ENCODE data around the gene DNAH5. TPM values are rescaled to one million over a fixed set of nuclear protein-coding genes. Genes with fewer than 3 reads are reported as not detected.

DNAH5 gene
- total RNA-seq, 6 experiments from 2014 or later: 1.1 to 1.9 (median 1.3) TPM

DNA sequence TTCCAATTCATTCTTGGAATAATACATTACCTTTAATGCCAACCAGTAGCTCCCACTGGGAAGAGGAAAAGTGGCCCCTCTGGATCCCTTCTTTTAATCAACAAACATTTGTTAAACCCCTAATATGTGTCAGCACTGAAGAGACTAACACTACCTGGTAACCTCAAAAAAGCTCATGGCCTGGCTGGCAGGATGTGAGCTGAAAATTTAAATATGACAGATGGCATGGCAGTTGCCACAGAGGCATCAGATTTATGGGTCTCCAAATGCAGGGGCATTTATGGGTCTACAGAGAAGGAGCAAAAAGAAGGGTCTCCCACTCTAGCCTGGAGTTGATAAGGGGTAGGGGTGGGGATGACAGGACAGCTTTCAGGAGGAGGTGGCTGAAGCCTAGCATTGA is 12.5 kb downstream of the DNAH5 start:
- peaks cover 5% of the 10 kb centered on the region for H3K27me3 Mint-ChIP-seq (ENCODE audit: insufficient read depth)
- no peaks in the 10 kb centered on the region for H3K4me1 Mint-ChIP-seq (ENCODE audit: low read depth)
- no peak overlapping the region for H3K27ac Mint-ChIP-seq
- no peaks in the 10 kb centered on the region for H3K36me3 Mint-ChIP-seq (ENCODE audit: low read depth)
- DNase-seq: no peak
- H3K4me3 Mint-ChIP-seq: no peak overlapping the region
- peaks cover 8% of the 10 kb centered on the region for H3K9me3 Mint-ChIP-seq
- TF ChIP-seq, protein P1, sequence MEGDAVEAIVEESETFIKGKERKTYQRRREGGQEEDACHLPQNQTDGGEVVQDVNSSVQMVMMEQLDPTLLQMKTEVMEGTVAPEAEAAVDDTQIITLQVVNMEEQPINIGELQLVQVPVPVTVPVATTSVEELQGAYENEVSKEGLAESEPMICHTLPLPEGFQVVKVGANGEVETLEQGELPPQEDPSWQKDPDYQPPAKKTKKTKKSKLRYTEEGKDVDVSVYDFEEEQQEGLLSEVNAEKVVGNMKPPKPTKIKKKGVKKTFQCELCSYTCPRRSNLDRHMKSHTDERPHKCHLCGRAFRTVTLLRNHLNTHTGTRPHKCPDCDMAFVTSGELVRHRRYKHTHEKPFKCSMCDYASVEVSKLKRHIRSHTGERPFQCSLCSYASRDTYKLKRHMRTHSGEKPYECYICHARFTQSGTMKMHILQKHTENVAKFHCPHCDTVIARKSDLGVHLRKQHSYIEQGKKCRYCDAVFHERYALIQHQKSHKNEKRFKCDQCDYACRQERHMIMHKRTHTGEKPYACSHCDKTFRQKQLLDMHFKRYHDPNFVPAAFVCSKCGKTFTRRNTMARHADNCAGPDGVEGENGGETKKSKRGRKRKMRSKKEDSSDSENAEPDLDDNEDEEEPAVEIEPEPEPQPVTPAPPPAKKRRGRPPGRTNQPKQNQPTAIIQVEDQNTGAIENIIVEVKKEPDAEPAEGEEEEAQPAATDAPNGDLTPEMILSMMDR (IDR thresholded peaks at IDR 0.05): no peak

DNA sequence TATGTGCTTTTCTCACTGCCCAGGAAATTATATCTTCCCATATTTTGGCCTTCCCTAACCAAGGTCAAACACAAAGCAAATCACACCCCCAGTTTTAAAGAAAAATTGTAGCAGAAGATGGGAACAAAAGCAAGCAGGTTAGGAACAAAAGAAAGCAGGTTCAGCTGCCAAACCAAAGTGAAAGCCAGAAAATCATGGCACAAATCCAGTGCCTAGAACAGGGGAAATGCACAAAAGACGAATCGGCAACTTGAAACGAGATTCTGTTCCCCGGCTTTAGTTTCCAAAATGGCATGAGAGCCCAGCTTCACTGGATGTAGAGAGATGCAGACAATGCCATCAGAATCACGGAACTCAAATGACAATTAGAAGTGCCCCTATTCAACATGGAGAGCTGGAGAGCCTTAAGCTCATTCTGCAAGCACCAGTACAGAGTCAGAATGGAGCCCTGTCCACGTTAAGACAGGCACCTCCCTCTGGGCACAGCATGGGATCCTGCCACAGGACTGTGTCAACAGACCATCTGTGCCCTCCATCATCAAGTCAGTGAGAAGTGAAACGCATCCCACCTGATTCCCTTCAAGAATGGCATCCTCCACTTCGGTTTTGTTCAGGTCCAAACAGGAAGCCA is 13.8 kb downstream of the DNAH5 start:
- no peak for DNase-seq
- Mint-ChIP-seq H3K4me1 (ENCODE audit: low read depth) (no peaks in the 10 kb centered on the region), H3K27ac (no peak overlapping the region), H3K4me3 (no peak overlapping the region), H3K27me3 (ENCODE audit: insufficient read depth) (peaks cover 2% of the 10 kb centered on the region), H3K36me3 (ENCODE audit: low read depth) (no peaks in the 10 kb centered on the region), H3K9me3 (peaks cover 8% of the 10 kb centered on the region)
- TF ChIP-seq, protein P1 (IDR thresholded peaks at IDR 0.05): no peak

GRCh38 chr5:13926731-13927130 is 17.8 kb downstream of the DNAH5 start:
- TF ChIP-seq, protein P1 (IDR thresholded peaks at IDR 0.05): no peak
- Mint-ChIP-seq H3K9me3 (no peaks in the 10 kb centered on the region), H3K27ac (no peak overlapping the region), H3K4me3 (no peak overlapping the region), H3K27me3 (ENCODE audit: insufficient read depth) (no peaks in the 10 kb centered on the region; the same call in 1 of the 2 replicates), H3K36me3 (ENCODE audit: low read depth) (no peaks in the 10 kb centered on the region; the same call in 1 of the 2 replicates), H3K4me1 (ENCODE audit: low read depth) (peaks cover 5% of the 10 kb centered on the region)
- DNase-seq: no peak

- Mint-ChIP-seq H3K4me1 (ENCODE audit: low read depth) (peaks cover 12% of the 10 kb centered on the region), H3K9me3 (no peaks in the 10 kb centered on the region), H3K27me3 (ENCODE audit: insufficient read depth) (peaks cover 2% of the 10 kb centered on the region), H3K27ac (no peak overlapping the region), H3K36me3 (ENCODE audit: low read depth) (no peaks in the 10 kb centered on the region; the same call in 1 of the 2 replicates), H3K4me3 (no peak overlapping the region)
- DNase-seq: peak; percentile 8
- TF ChIP-seq, protein P1 (IDR thresholded peaks at IDR 0.05): no peak
These were observed 22.9 kb downstream of the DNAH5 start for GRCh38 chr5:13921578-13921977.

DNA sequence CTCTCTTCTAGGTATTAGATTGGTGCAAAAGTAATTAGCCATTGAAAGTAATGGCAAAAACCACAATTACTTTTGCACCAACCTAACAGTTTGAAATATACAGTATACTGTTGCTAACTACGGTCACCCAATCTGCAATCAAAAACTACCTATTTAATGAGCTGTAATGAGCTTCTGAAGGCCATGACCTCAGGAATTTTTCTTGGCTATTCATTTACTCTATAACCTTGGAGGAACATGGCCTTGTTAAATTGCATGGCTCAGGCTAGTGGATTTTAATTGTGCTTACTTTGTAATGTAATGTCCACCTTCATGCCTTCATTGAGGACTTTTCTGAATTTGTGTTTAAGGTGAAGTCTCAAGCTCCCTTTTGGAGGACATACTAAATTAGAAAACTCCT is 24.7 kb downstream of the DNAH5 start:
- Mint-ChIP-seq H3K4me3 (no peak overlapping the region), H3K36me3 (ENCODE audit: low read depth) (no peaks in the 10 kb centered on the region), H3K27ac (no peak overlapping the region), H3K27me3 (ENCODE audit: insufficient read depth) (peaks cover 2% of the 10 kb centered on the region), H3K9me3 (no peaks in the 10 kb centered on the region), H3K4me1 (ENCODE audit: low read depth) (peaks cover 12% of the 10 kb centered on the region)
- DNase-seq: no peak
- TF ChIP-seq, protein P1 (IDR thresholded peaks at IDR 0.05): no peak

Data from HFFc6 (cell line).